Germinal center (tissue), 1 donor: Measurements from ENCODE around the gene ROCK2.

Experiments
- DNase-seq: peaks from one replicate; pipeline ENCODE4 v3.0.0; 2012; ENCODE audit warnings: mixed read lengths, low spot score

ROCK2 gene

DNA sequence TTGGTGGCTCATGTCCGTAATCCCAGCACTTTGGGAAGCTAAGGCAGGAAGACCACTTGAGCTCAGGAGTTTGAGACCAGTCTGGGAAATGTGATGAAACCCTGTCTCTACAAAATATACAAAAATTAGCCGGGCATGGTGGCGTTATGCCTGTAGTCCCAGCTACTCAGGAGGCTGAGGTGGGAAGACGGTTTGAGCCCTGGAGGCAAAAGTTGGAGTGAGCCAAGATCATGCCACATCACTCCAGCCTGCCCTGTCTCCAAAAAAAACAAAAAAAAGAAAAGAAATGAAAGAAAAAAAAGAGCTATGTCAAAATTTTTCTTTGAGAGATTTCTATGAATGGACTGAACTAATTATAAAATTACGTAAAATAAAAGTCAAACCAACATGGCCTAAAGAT, 34.7 kb downstream of the ROCK2 start:
- DNase-seq = no peak

DNA sequence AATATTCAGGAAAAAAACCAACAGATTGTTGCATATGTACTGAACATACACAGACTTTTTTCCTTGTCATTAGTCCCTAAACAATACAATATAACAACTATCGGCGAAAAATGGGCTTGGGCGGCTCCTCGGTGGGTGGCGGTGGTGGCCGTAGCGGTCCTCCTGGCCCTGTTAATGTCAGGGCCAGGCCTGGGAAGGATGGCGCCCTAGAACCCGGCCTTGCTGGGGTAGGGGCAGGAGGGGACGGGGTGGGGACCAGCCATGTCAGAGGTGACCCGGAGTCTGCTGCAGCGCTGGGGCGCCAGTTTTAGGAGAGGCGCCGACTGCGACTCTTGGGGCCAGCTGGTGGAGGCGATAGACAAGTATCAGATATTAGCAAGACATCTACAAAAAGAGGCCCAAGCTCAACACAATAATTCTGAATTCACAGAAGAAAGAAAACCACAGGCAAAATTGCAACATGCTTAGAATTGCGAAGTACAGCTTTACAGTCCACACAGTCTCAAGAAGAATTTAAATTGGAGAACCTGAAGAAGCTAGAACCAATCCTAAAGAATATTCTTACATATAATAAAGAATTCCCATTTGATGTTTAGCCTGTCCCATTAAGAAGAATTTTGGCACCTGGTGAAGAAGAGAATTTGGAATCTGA, 36.5 kb downstream of the ROCK2 start:
- DNase-seq = no peak

DNA sequence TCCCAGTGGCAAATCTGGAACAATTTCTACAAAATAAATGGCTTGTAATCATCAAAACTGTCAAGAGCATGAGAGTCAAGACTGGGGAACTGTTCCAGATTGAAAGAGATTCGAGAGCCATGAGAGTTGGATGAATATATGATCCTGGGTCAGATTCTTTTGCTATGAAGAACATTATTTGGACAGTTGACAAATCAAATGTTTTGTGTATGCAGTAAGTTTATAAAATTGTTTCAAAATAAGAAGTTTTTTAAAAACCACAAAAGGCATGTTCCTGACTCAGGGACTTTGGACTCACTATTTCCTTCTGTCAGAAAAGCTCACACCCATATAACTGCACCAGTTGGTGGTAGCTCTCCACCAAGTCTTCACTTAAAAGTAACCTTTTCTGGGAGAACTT, 38.5 kb downstream of the ROCK2 start:
- DNase-seq = no peak

DNA sequence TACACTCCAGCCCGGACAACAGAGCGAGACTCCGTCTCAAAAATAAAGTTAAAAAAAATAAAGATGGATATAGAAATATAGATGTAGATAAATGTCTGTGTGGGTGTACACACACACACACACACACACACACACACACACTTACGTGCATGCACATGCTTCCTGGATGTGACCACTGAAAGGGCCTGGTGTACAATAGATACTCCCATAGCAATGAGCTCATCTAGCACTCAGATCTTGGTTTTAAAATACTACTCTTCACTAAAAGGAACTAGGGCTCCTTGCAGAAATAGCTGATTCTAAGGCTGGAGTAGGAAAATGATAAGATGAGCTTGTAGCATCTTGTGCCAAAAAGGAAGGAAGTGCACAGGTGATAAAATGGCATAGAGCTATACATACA, 39.1 kb downstream of the ROCK2 start:
- DNase-seq = no peak

DNA sequence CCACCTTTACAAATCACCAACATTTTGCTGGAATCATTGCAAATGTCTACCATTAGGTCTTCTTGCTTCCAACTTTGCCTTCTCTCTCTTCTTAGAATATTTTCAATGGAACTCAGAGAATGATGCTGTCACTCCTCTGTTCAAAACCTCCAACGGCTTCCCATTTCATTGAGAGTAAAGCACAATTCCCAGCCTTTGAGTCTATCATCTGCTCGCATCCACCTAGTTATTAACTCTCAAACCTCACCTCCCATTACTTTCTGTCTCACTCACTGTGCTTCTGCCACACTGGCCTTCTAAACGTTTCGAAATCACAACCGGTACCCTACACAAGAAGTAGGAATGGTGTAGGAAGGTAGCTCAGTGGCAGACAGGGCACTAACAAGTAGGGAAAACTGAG, 40.0 kb downstream of the ROCK2 start:
- DNase-seq = no peak

DNA sequence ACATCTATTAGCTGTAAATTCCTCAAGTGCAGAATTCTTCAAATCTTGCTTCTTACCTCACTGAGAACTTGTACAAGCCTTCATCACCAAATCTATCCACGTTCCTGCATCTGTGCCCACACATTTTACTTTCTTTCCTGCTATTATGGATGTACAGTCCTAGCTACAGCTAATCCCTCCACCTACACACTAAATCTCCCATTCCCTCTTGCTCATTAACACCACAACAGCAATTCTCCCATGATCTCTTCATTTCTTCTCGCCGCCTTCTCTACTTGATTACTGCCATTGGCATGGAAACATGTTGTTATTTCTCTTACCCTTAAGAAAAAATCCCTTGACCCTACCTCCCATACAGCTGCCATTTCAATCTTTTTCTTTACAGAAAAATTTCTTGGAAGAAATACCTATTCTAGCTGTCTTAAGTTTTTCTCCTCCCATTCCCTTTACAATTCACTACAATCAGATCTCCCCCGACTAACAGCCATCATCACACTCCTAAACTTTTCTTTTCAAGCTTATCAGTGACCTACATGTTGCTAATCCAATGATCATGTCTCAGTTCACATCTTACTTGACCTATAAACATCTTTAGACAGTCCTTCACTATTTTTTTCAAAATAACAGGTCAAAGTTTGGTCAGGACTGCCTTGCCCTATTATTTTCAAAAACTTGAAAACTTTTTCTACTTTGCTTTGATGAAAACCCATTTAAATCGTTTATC, 41.0 kb downstream of the ROCK2 start:
- DNase-seq = no peak

DNA sequence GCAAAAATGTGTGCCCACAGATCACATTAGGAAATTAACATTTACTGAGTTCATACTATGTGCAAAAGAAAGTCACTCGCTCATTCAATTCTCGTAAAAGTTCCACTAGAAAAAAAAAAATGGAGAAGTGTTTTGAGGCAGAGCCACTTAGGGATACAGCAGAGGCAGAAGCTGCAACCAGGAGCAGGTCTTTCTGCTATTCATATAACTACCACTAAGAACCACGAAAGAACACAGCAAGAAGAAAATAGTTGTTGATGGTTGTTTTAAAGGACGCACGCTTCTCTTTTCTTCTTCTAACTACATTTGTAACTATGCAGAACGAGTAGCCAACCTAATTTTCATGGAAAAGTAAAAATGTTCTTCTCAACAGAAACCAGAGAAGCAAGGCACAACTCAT, 45.0 kb downstream of the ROCK2 start:
- no peak for DNase-seq

DNA sequence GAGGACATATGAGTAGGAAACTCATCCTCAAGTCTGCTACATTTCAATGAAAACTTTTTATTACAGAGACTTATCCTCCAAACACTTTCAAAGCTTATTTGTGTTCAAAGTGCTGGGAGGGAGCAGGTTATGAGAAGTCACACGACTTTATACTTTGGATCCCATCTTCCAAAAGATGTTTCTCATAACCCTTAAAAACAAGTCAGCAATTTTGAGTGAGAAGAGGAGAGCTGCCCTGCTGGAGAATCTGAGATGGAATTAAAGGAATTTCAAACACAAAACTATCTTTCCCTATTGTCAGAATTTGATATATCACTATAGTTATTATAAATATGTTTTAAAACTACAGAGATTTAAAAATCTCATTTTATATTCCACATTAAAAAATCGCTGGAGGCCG, 45.8 kb downstream of the ROCK2 start:
- no peak for DNase-seq

DNA sequence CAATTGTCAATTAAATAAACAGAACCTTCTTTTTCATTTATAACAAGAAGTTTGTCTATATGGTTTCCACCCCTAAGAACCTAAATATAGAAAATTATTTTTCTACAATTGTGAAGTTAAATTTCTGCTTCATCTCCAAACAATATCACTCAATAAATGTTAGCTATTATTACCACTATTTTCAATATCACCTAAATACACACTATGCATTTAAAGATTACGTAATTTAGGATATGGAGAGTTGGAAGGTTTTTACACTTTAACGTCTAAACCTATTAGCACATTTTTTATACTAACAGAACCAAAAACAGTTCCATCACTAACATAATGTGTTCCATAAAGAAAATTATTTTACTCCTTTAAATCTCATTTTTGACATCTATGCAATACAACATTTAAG, 48.0 kb downstream of the ROCK2 start:
- DNase-seq = no peak

DNA sequence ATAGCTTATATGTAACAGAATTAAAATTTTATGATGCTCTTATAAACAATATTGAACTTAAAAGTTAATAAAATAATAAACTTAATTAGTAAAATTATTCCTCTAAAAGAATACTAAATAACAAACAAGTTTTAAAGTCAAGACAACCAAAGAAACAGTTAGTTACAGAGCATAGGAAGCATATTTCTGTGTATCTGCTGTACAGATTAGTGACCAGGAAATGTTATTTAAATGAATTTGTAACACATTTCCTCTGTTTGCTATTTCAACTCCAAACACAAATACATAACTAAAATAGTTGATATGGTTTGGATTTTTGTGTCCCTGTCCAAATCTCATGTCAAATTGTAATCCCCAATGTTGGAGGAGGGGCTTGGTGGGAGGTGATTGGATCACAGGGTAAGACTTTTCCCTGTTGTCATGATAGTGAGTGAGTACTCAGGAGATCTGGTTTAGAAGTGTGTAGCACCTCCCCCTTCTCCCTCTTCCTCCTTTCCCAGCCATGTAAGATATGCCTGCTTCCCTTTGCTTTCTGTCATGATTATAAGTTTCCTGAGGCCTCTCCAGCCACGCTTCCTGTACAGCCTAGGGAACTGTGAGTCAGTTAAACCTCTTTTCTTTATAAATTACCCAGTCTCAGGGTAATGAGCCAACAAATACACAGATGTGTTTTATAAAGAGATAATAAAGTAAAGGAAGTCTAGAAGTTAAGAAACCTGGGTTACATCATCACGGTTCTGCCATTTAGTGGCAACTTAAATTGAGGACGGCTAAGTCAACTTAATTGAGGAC, 51.8 kb downstream of the ROCK2 start:
- no peak for DNase-seq

DNA sequence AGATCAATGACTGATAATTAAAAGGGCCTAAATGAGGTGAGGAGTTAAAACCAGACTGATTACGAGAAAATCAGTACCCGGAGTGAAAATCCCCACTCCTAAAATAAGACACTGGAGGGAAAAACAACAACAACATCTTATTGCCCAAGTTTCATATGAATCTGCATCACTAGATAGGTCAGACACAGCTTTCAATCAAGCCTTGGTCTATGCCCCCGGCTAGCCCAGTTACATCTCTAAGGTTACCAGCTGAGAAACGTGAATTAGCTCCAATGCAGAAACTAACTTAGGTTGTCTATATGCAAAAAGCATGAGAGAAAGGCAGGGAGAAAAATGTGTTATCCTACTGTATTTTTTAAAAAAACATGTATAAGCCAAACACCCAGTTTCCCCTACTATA, 53.7 kb downstream of the ROCK2 start:
- no peak for DNase-seq

DNA sequence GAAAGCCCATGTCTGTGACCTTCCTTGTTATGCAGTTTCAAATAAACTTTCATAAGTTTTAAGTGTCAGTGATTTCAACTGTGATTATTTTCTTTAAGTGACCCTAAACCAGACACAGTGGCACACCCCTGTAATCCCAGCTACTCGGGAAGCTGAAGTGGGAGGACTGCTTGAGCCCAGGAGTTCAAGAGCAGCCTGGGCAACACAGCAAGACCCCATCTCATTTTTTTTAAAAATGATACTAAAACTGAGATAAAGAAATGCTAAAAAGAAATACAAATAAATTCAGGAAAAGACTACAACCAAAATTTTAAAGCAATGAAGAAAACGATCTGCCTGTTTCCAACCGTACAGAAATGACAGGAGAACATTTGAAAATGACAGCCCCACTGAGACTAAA, 54.2 kb downstream of the ROCK2 start:
- no peak for DNase-seq

DNA sequence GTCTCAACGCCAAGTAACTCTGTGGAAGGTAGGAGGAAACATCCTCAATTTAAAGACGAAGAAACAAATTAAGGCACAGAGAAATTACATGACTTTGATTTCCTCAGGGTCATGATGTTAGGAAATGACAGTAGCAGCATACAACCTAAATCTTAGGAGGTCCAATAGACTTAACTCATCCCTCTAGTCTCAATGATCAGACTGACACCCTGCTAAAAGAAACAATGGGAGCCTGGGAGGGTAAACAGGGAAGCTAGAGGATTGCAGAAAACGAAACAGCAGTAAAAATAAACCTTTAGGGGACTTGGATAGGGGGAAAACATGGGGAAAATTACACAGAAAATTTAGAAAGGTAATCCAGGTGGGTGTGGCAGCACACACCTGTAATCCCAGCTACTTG, 56.0 kb downstream of the ROCK2 start:
- no peak for DNase-seq

DNA sequence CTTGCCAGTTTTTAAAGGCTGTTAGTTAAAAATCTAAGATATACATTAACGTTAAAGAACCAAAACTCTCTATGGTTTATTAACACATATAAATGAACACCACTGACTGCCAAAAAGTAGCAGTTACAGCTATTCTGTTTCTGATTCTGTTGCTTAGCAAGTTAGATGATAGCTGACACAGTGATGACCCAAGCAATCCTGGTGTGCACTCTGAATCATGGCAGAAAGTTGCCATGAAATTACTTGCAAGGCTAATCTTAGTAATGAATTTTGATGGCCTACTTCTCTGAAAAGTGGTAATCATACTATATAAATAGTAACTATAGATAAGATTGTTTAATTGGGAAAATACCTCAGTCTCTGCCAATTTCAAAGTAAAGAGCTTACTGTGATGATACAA, 57.7 kb downstream of the ROCK2 start:
- DNase-seq = no peak

DNA sequence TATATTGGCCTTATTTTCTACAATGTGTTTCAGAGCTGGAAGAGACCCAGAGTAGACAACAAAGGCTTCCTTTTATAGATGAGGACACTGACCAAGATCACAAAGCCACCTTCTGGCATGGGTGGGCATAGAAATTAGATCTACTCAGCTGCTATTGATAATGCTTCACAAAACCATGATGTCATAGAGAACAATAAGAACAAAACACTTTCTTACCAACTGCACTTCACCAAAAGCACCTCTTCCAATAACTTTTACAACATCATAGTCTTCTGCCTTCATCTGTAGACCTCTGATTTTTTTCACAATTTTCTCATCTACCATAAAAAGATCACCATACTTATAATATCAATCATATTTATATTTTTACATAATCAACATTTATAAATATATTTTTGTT, 58.1 kb downstream of the ROCK2 start:
- no peak for DNase-seq

DNA sequence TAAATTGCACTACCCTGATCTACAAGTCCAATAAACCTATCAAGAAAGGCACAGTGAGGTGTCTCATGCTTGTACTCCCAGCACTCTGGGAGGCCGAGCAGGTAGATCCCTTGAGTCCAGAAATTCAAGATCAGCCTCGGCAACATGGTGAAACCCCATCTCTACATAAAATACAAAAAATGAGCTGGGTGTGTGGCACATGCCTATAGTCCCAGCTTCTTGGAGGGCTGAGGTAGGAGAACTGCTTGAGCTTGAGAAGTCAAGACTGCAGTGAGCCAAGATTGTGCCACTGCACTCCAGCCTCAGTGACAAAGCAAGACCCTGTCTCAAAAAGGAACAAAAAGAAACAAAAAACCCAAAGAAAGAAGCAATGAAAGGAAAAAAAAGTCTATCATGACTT, 58.9 kb downstream of the ROCK2 start:
- DNase-seq = no peak

DNA sequence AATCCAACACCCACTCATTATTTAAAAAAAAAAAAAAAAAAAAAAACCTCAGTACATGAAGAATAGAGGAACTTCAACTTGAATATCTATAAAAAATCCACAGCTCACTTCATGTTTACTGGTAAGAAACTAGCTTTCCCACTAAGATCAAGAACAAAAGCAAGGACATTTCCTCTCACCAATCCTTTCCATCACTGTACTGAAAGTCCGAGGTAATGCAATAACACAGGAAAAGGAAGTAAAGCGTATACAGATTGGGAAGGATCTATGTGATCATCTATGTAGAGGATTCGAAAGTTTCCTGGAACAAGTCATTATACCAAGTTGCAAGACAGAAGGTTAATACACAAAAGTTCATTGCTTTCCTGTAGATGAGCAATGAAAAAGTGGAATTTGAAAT, 63.2 kb downstream of the ROCK2 start:
- DNase-seq = no peak

DNA sequence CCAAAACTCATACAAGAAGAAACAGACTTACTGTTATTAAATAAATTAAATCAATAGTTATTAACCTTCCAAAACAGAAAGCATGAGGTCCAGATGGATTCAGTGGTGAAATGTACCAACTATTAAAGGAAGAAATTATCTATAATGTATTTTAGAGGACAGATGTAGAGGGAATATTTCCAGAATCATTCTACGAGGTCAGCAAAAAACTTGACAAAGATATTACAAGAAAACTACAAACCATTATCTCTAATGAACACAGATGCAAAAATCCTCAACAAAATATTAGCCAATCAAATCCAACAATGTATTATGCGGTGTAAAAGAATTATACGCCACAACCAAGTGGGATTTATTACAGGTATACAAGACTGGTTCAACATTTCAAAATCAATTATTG, 63.7 kb downstream of the ROCK2 start:
- no peak for DNase-seq

DNA sequence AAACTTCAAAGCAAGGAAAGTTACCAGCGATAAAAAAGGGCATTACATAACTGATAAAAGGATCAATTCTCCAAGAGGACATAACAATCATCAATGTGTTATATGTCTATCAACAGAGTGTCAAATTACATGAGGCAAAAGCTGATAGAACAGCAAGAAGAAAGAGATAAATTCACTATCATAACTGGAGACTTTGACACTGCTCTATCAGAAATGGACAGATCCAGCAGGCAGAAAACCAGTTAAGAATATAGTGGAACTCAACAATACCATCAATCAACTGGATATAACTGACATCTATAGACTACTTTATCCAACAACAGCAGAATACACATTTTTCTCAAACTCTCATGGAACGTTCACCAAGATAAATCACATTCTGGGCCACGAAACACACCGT, 65.0 kb downstream of the ROCK2 start:
- no peak for DNase-seq

DNA sequence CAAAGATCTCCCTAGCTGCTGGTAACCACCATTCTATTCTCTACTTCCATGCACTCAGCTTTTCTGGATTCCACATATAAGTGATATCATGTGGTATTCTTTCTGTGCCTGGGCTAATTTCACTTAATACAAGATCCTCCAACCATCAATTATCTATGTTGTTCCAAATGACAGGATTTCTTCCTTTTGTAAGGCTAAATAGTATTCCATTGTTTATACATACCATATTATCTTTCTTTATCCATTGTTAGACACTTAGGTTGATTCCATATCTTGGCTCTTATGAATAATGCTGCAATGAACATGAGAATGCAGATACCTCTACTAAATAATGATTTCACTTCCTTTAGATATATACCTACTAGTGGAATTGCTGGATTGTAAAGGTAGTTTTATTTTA, 66.2 kb downstream of the ROCK2 start:
- DNase-seq = no peak

DNA sequence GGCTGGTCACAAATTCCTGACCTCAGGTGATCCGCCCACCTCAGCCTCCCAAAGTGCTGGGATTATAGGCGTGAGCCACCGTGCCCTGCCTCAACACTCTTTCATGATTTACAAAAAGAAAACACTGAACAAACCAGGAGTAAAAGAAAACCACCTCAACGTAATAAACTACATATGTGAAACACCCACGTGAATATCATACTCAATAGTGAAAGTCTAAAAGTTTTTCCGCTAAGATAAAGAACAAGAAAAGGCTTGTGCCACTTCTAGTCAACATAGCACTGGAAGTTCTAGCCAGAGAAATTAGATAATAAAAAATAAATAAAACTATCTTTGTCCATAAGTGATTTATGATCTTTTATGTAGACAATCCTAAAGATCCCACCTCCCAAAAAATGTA, 68.5 kb downstream of the ROCK2 start:
- DNase-seq = no peak

DNA sequence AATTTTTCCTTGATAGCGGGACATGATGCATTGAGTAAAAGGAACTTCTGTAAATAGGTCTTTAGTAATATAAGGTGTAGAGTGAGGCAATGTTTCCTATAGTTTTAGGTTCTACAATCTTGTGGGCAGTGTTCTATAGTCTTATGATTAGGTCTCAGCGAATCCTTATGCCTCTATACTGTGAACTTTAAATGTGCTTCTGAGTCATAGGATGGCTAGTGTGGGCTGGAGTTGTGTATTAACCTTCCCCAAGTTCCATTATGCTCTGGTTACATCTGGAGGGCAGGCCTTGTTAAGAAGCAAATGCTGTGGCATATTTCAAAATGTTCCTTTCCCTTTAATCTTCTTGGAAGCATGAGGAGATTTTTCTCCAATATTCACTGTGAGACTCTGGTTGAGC, 73.5 kb downstream of the ROCK2 start:
- DNase-seq = no peak

DNA sequence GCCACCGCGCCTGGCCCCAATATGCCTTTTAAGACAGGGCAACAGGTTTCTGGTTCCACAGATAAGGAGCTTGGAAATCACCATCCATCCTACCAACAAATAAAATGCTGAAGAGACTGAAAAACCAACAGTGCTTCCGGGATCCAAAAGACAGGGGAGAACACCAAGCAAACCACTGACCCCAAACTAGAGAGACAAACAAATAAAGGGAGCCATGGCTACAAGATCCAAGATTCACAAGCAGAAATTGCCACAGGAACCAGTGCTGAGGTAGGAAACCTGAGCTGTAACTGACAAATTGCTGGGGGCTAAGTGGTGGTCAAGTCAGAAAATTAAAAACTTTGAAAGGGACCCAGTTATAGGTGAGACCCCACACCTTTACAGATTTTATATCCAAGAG, 76.5 kb downstream of the ROCK2 start:
- no peak for DNase-seq
